IMR-90 (cell line): ENCODE data around the gene NME1. TPM values are rescaled to one million over a fixed set of nuclear protein-coding genes. Genes with fewer than 3 reads are reported as not detected.

Experiments
- ATAC-seq: fragments of 200-7000 bp; cut with Tn5 transposase; 2 replicates; pipeline ENCODE4 v1.9.1; 2020; ENCODE audit warnings: low read depth, mild to moderate bottlenecking, moderate library complexity
- BruUV-seq: library from RNA; stranded (reverse); fragments of 400-500 nt; replicated peaks from 2 replicates; lab custom pipeline; 2021; lab: Mats Ljungman, UMichigan
- CTCF ChIA-PET: fragments of 300-600 bp; formaldehyde crosslinking; extraction: SDS; loops from one replicate; lab custom pipeline; 2021; ENCODE audit warnings: antibody characterized with exemption; lab: Yijun Ruan, JAX
- POLR2A ChIA-PET: fragments of 300-600 bp; sonication (Branson Sonifier 250); formaldehyde crosslinking; loops from one replicate; lab custom pipeline; 2022; ENCODE audit warnings: antibody characterized with exemption; ENCODE audit not compliant: unreplicated experiment; lab: Charles Lee
- DNase-seq: peaks from one replicate; pipeline ENCODE4 v3.0.0; 2013
- H2AFZ ChIP-seq: replicated peaks from 2 replicates; pipeline ENCODE3; 2013; ENCODE audit warnings: low read length, mild to moderate bottlenecking; ENCODE audit not compliant: poor library complexity
- H2AK5ac ChIP-seq: 2 replicates; pipeline ENCODE4 v1.6.1; 2013; ENCODE audit warnings: low read depth, low read length, inconsistent platforms
- H2AK9ac ChIP-seq: replicated peaks from 2 replicates; pipeline ENCODE3; 2013; ENCODE audit warnings: mild to moderate bottlenecking, low read depth, low read length, moderate library complexity; ENCODE audit not compliant: poor library complexity
- H2BK120ac ChIP-seq: 2 replicates; pipeline ENCODE4 v1.6.1; 2013; ENCODE audit warnings: low read depth, low read length, inconsistent platforms
- H2BK15ac ChIP-seq: 3 replicates; pipeline ENCODE4 v1.6.1; 2013; ENCODE audit warnings: low read depth, low read length, inconsistent platforms
- H2BK20ac ChIP-seq: 2 replicates; pipeline ENCODE4 v1.6.1; 2013; ENCODE audit warnings: low read depth, mild to moderate bottlenecking, inconsistent platforms, low read length, moderate library complexity
- H2BK5ac ChIP-seq: 2 replicates; pipeline ENCODE4 v1.6.1; 2013; ENCODE audit warnings: mild to moderate bottlenecking, low read depth, low read length, inconsistent platforms; ENCODE audit not compliant: poor library complexity, severe bottlenecking
- H3K14ac ChIP-seq: replicated peaks from 2 replicates; pipeline ENCODE4 v1.6.1; 2013; ENCODE audit warnings: low read depth, low read length, inconsistent platforms
- H3K18ac ChIP-seq: 2 replicates; pipeline ENCODE4 v1.6.1; 2013; ENCODE audit warnings: low read depth, low read length, control low read depth
- H3K23ac ChIP-seq: 2 replicates; pipeline ENCODE4 v1.6.1; 2013; ENCODE audit warnings: low read depth, low read length, inconsistent platforms
- H3K27ac ChIP-seq: 2 replicates; pipeline ENCODE4 v1.5.1; 2013; ENCODE audit warnings: mild to moderate bottlenecking, control low read depth, low read length; ENCODE audit not compliant: insufficient read depth
- H3K27me3 ChIP-seq: 2 replicates; pipeline ENCODE4 v1.6.1; 2013; ENCODE audit warnings: low read length; ENCODE audit not compliant: control insufficient read depth, insufficient read depth
- H3K36me3 ChIP-seq: 2 replicates; pipeline ENCODE4 v1.6.1; 2013; ENCODE audit warnings: low read length, mixed read lengths; ENCODE audit not compliant: control insufficient read depth, insufficient read depth
- H3K4ac ChIP-seq: 2 replicates; pipeline ENCODE4 v1.6.1; 2013; ENCODE audit warnings: low read depth, low read length, inconsistent platforms
- H3K4me1 ChIP-seq: 2 replicates; pipeline ENCODE4 v1.6.1; 2013; ENCODE audit warnings: low read length, mixed read lengths; ENCODE audit not compliant: control insufficient read depth, insufficient read depth
- H3K4me2 ChIP-seq: 2 replicates; pipeline ENCODE4 v1.6.1; 2013; ENCODE audit warnings: low read depth, mild to moderate bottlenecking, control low read depth, low read length, moderate library complexity
- H3K4me3 ChIP-seq: 2 replicates; pipeline ENCODE4 v1.5.1; 2013; ENCODE audit warnings: low read depth, mild to moderate bottlenecking, control low read depth, low read length, moderate library complexity; ENCODE audit not compliant: insufficient read depth
- H3K56ac ChIP-seq: 2 replicates; pipeline ENCODE4 v1.6.1; 2013; ENCODE audit warnings: low read length, inconsistent platforms; ENCODE audit not compliant: insufficient read depth; ENCODE audit errors: extremely low read depth
- H3K79me1 ChIP-seq, 2 experiments: 2 replicates each; pipeline ENCODE4 v1.6.1; 2013; ENCODE audit warnings: low read length in 2 of 2, inconsistent platforms in 1 of 2, low read depth in 1 of 2
- H3K9ac ChIP-seq: 2 replicates; pipeline ENCODE4 v1.6.1; 2013; ENCODE audit warnings: low read depth, low read length, control low read depth
- H3K9me1 ChIP-seq: 2 replicates; pipeline ENCODE4 v1.6.1; 2013; ENCODE audit warnings: low read length, inconsistent platforms; ENCODE audit not compliant: insufficient read depth
- H3K9me3 ChIP-seq: 2 replicates; pipeline ENCODE4 v1.6.1; 2013; ENCODE audit warnings: low read length; ENCODE audit not compliant: control insufficient read depth, insufficient read depth
- H4K20me1 ChIP-seq: 2 replicates; pipeline ENCODE4 v1.6.1; 2013; ENCODE audit warnings: low read length, inconsistent platforms; ENCODE audit not compliant: insufficient read depth
- H4K5ac ChIP-seq: 2 replicates; pipeline ENCODE4 v1.6.1; 2013; ENCODE audit warnings: mild to moderate bottlenecking, low read depth, low read length, control low read depth
- H4K8ac ChIP-seq, 2 experiments: 2 replicates each; pipeline ENCODE4 v1.6.1; 2013; ENCODE audit warnings: low read depth in 2 of 2, low read length in 2 of 2, control low read depth in 1 of 2, inconsistent platforms in 1 of 2
- H4K91ac ChIP-seq: 2 replicates; pipeline ENCODE4 v1.6.1; 2013; ENCODE audit warnings: low read depth, low read length, inconsistent platforms; ENCODE audit not compliant: insufficient read depth
- BHLHE40 ChIP-seq: fragments of 150-350 bp; IDR thresholded peaks from 2 replicates; pipeline ENCODE4 v1.6.1; 2016; ENCODE audit warnings: mild to moderate bottlenecking, low read depth, low read length
- CEBPB ChIP-seq: IDR thresholded peaks from 2 replicates; pipeline ENCODE4 v1.6.1; 2012; ENCODE audit warnings: low read depth, low read length, improper control_type of control experiment
- CHD1 ChIP-seq: IDR thresholded peaks from 2 replicates; pipeline ENCODE4 v1.6.1; 2012; ENCODE audit warnings: low read depth, low read length, improper control_type of control experiment
- FOS ChIP-seq: fragments of 150-350 bp; IDR thresholded peaks from 2 replicates; pipeline ENCODE4 v1.6.1; 2016; ENCODE audit warnings: low read depth, low read length
- MAFK ChIP-seq: IDR thresholded peaks from 2 replicates; pipeline ENCODE4 v1.6.1; 2012; ENCODE audit warnings: low read depth, low read length, improper control_type of control experiment
- MAZ ChIP-seq: IDR thresholded peaks from 2 replicates; pipeline ENCODE4 v1.6.1; 2012; ENCODE audit warnings: low read depth, mild to moderate bottlenecking, low read length, improper control_type of control experiment, moderate library complexity, borderline replicate concordance
- MXI1 ChIP-seq: IDR thresholded peaks from 2 replicates; pipeline ENCODE4 v1.6.1; 2012; ENCODE audit warnings: low read depth, mild to moderate bottlenecking, low read length, moderate library complexity, borderline replicate concordance
- NFE2L2 ChIP-seq: fragments of 150-350 bp; IDR thresholded peaks from 2 replicates; pipeline ENCODE4 v1.6.1; 2016; ENCODE audit warnings: low read depth, mild to moderate bottlenecking, low read length
- POLR2A ChIP-seq: IDR thresholded peaks from 2 replicates; pipeline ENCODE4 v1.6.1; 2012; ENCODE audit warnings: mild to moderate bottlenecking, low read depth, low read length
- RAD21 ChIP-seq: IDR thresholded peaks from 2 replicates; pipeline ENCODE4 v1.6.1; 2012; ENCODE audit warnings: low read length, improper control_type of control experiment
- RCOR1 ChIP-seq: IDR thresholded peaks from 2 replicates; pipeline ENCODE4 v1.6.1; 2012; ENCODE audit warnings: mild to moderate bottlenecking, low read length, improper control_type of control experiment; ENCODE audit not compliant: insufficient replicate concordance
- USF2 ChIP-seq: fragments of 150-350 bp; IDR thresholded peaks from 2 replicates; pipeline ENCODE4 v1.6.1; 2017; ENCODE audit warnings: mild to moderate bottlenecking, antibody characterized with exemption, low read length, low read depth
- WGBS, 2 experiments: methylation state at CpG; one replicate each; pipeline versions ENCODE4 v1.1.5 to v1.1.7; 2013; ENCODE audit warnings: missing lambda C conversion rate in 2 of 2; ENCODE audit not compliant: insufficient read length in 1 of 2; ENCODE audit errors: extremely low coverage in 2 of 2; 5-methylcytosine and 5-hydroxymethylcytosine counted together
- dilution Hi-C: fragments of 300-500 bp; cut with HindIII; formaldehyde crosslinking; loops from one replicate; pipeline ENCODE4 v1.14.3; 2018; ENCODE audit warnings: low sequenced_read_pairs; ENCODE audit not compliant: unreplicated experiment
- in situ Hi-C: fragments of 300-500 bp; cut with MboI; formaldehyde crosslinking; loops from 3 replicates; pipeline ENCODE4 v1.14.3; 2019; ENCODE audit warnings: low sequenced_read_pairs, inconsistent platforms, mixed read lengths
- intact Hi-C: fragments of 100-400 bp; cut with micrococcal nuclease; formaldehyde crosslinking; loops from 2 replicates; pipeline ENCODE4 v1.10.0; 2022
- polyA plus RNA-seq, 3 experiments: library from polyadenylated mRNA; depleted of rRNA; stranded (reverse); fragments of >200 nt; gene quantifications; 2 replicates each; pipeline ENCODE4 v1.2.3, GENCODE V29; 2012; ENCODE audit warnings: low replicate concordance in 1 of 3
- total RNA-seq: library from RNA; depleted of rRNA; stranded (reverse); fragments of >200 nt; gene quantifications from 2 replicates; pipeline ENCODE4 v1.2.3, GENCODE V29; 2012

The NME1 gene
- total and polyA plus RNA-seq, 2 of the 4 experiments (the other 2 are of a cell fraction) = 311 to 312 TPM

DNA sequence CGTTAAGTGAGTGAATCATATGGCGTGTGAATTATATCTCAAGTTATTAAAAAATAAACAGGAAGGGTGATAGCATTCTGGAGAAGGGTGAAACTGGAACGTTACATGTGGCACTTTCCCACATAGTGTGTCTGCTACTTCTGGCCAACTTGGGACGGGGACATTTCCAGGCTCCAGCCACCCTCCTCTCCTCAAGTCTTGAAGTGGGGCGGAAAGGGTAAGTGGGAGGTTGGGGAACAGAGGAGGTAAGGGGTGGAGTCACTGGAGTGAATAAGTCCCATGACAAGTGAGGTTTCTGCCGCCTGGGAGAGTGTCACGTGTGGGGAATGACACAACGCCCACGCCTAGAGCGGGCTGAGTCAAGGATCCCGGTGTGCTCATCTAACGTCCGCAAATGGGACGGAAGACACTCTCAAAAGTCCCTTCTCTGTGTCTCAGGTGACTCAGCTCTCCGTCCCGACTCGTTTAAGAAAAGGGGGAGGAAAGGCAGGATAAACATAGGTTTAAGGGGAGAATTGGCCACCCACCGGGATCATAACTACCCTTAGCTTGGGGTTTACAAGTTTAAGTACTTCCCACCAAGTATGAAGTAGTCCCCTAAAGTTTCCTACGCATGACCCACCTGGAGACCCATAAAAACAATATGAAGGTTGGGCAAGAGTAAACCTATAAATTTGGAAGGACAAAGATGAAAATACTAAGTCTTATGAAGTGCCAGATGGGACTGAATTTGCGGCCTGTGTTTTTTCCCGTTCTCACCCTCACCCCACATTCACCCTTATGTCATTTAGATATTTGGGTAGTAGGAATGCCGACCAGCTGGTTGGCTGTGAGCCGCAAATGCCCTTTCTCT lies 31.5 kb upstream of the NME1 start:
- Histone ChIP-seq H2BK5ac (peak overlapping the region; percentile 85), H2BK20ac (peak overlapping the region; percentile 53; the same call in 1 of the 2 replicates), H2BK15ac (peak overlapping the region; percentile 72), H3K14ac (peak overlapping the region; percentile 66), H2BK120ac (peak overlapping the region; percentile 71), H4K20me1 (peaks cover 35% of the 10 kb centered on the region), H3K18ac (peak overlapping the region; percentile 76; the same call in 1 of the 2 replicates), H3K4me3 (peak overlapping the region; percentile 56), H3K27ac (peak overlapping the region; percentile 93), H3K4me2 (peak overlapping the region; percentile 93), H3K9ac (peak overlapping the region; percentile 81; the same call in 1 of the 2 replicates), H3K4ac (peak overlapping the region; percentile 91), H3K79me1 (peaks cover 10 to 26% of the 10 kb centered on the region in 2 experiments; a peak in 3 of 4 replicates), H3K9me1 (peaks cover 21% of the 10 kb centered on the region), H3K36me3 (no peaks in the 10 kb centered on the region), H3K9me3 (no peaks in the 10 kb centered on the region), H4K91ac (peak overlapping the region; percentile 73), H3K27me3 (no peaks in the 10 kb centered on the region), H2AFZ (peak overlapping the region; percentile 90), H3K23ac (peak overlapping the region; percentile 93; the same call in 1 of the 2 replicates), H2AK9ac (peak overlapping the region; percentile 65), H4K8ac (peak overlapping the region; percentile 75 to 99), H3K56ac (peak overlapping the region; percentile 21; the same call in 1 of the 2 replicates), H2AK5ac (peak overlapping the region; percentile 83), H4K5ac (peak overlapping the region; percentile 93), H3K4me1 (peaks cover 6% of the 10 kb centered on the region)
- in situ Hi-C loops = no loop called here
- ATAC-seq (peak; percentile 15; the same call in 1 of the 2 replicates), DNase-seq (peak; percentile 94)
- TF ChIP-seq RCOR1 (no peak), NFE2L2 (no peak; the same call in 1 of the 2 replicates), MXI1 (0 out of 2 replicates have a peak, but pooled peaks have one; percentile 41), POLR2A (peak; percentile 92), FOS (peak; percentile 78), BHLHE40 (peak; percentile 98), CEBPB (peak; percentile 50), USF2 (peak; percentile 99), RAD21 (no peak), CHD1 (0 out of 2 replicates have a peak, but pooled peaks have one; percentile 16), MAZ (no peak), MAFK (0 out of 2 replicates have a peak, but pooled peaks have one; percentile 21)
- intact Hi-C loops = loop anchor here (1.0 to 2.0 kb wide), 2 partner anchors 31 to 65 kb away; partner anchors contain the start of gene NME1
- dilution Hi-C loops = no loop called here
- CTCF ChIA-PET = interaction anchor here (0.6 to 1.7 kb wide), 2 partner anchors 32 to 65 kb away, joined by 3 to 5 read pairs; partner anchors contain the start of gene NME1
- POLR2A ChIA-PET = no interaction called here
- WGBS, 2 experiments = 0% methylated on average over 4 of the region's 23 CpGs; no CpG with 5 or more reads in 1 of the 2 experiments
- BruUV-seq = no TSS peak
